ENCODE results near the gene ADAMTSL4.

ADAMTSL4 gene

GRCh38 chr1:150516616-150517015 lies 32.6 kb upstream of the ADAMTSL4 start:
- no peak overlapping the region for H3K27ac ChIP-seq (ENCODE audit: low read depth, low read length)
- H3F3A ChIP-seq (ENCODE audit: insufficient read depth), result peaks cover 12% of the 10 kb centered on the region; the same call in 1 of the 2 replicates
- no peaks in the 10 kb centered on the region for H3K9me3 ChIP-seq (ENCODE audit: insufficient read depth, low read length)
- no peaks in the 10 kb centered on the region for H4K20me1 ChIP-seq (ENCODE audit: low read depth, low read length)
- peak overlapping the region; percentile 72 for H3K4me2 ChIP-seq (ENCODE audit: low read depth, low read length, poor library complexity, severe bottlenecking)
- H3K27me3 ChIP-seq (ENCODE audit: low read length), result no peaks in the 10 kb centered on the region
- no peaks in the 10 kb centered on the region for H3K36me3 ChIP-seq (ENCODE audit: low read length)
- peak overlapping the region; percentile 51; the same call in 1 of the 2 replicates for H3K9ac ChIP-seq (ENCODE audit: low read length)
- peak overlapping the region; percentile 70 for H3K4me3 ChIP-seq (ENCODE audit: insufficient read depth, low read length, poor library complexity, severe bottlenecking)
- TF ChIP-seq EZH2phosphoT487 (conservative IDR thresholded peaks at IDR 0.05; ENCODE audit: low read length) (no peak), CTCF (IDR thresholded peaks at IDR 0.05; ENCODE audit: insufficient read depth, low read length, poor library complexity, severe bottlenecking) (no peak)
- H2AFZ ChIP-seq (ENCODE audit: low read depth, low read length, severe bottlenecking), result peak overlapping the region; percentile 96
- no peaks in the 10 kb centered on the region for H3K79me2 ChIP-seq (ENCODE audit: insufficient read depth, low read length)
- H3K9me2 ChIP-seq (replicated peaks; ENCODE audit: insufficient read depth, low read length), result no peaks in the 10 kb centered on the region

- H3K27me3 ChIP-seq (ENCODE audit: low read length), result no peaks in the 10 kb centered on the region
- no peak overlapping the region for H3K4me2 ChIP-seq (ENCODE audit: low read depth, low read length, poor library complexity, severe bottlenecking)
- no peaks in the 10 kb centered on the region for H3K79me2 ChIP-seq (ENCODE audit: insufficient read depth, low read length)
- no peak overlapping the region for H2AFZ ChIP-seq (ENCODE audit: low read depth, low read length, severe bottlenecking)
- H3K9ac ChIP-seq (ENCODE audit: low read length), result no peak overlapping the region
- TF ChIP-seq EZH2phosphoT487 (conservative IDR thresholded peaks at IDR 0.05; ENCODE audit: low read length), result no peak
- no peak for TF ChIP-seq CTCF (IDR thresholded peaks at IDR 0.05; ENCODE audit: insufficient read depth, low read length, poor library complexity, severe bottlenecking)
- no peaks in the 10 kb centered on the region for H4K20me1 ChIP-seq (ENCODE audit: low read depth, low read length)
- H3F3A ChIP-seq (ENCODE audit: insufficient read depth), result peaks cover 9% of the 10 kb centered on the region; the same call in 1 of the 2 replicates
- no peaks in the 10 kb centered on the region for H3K9me2 ChIP-seq (replicated peaks; ENCODE audit: insufficient read depth, low read length)
- no peak overlapping the region for H3K4me3 ChIP-seq (ENCODE audit: insufficient read depth, low read length, poor library complexity, severe bottlenecking)
- H3K36me3 ChIP-seq (ENCODE audit: low read length), result no peaks in the 10 kb centered on the region
- H3K9me3 ChIP-seq (ENCODE audit: insufficient read depth, low read length), result no peaks in the 10 kb centered on the region
- H3K27ac ChIP-seq (ENCODE audit: low read depth, low read length), result no peak overlapping the region
Observed at GRCh38 chr1:150521196-150521968, 27.8 kb upstream of the ADAMTSL4 start.

- 0 out of 2 replicates have a peak, but pooled peaks cover 2% of the 10 kb centered on the region for H3F3A ChIP-seq (ENCODE audit: insufficient read depth)
- H3K4me3 ChIP-seq (ENCODE audit: insufficient read depth, low read length, poor library complexity, severe bottlenecking), result no peak overlapping the region
- H3K9ac ChIP-seq (ENCODE audit: low read length), result no peak overlapping the region
Observed at GRCh38 chr1:150525348-150525747, 23.9 kb upstream of the ADAMTSL4 start.

More at GRCh38 chr1:150525348-150525747, 23.9 kb upstream of the ADAMTSL4 start:
- Histone ChIP-seq H4K20me1 (ENCODE audit: low read depth, low read length) (no peaks in the 10 kb centered on the region), H3K9me2 (replicated peaks; ENCODE audit: insufficient read depth, low read length) (no peaks in the 10 kb centered on the region), H3K4me2 (ENCODE audit: low read depth, low read length, poor library complexity, severe bottlenecking) (no peak overlapping the region), H3K27ac (ENCODE audit: low read depth, low read length) (no peak overlapping the region), H3K9me3 (ENCODE audit: insufficient read depth, low read length) (no peaks in the 10 kb centered on the region), H3K36me3 (ENCODE audit: low read length) (no peaks in the 10 kb centered on the region), H3K27me3 (ENCODE audit: low read length) (no peaks in the 10 kb centered on the region), H3K79me2 (ENCODE audit: insufficient read depth, low read length) (no peaks in the 10 kb centered on the region), H2AFZ (ENCODE audit: low read depth, low read length, severe bottlenecking) (no peak overlapping the region)
- no peak for TF ChIP-seq EZH2phosphoT487 (conservative IDR thresholded peaks at IDR 0.05; ENCODE audit: low read length)
- TF ChIP-seq CTCF (IDR thresholded peaks at IDR 0.05; ENCODE audit: insufficient read depth, low read length, poor library complexity, severe bottlenecking), result no peak
